Activated T-cell treated with anti-CD3 and anti-CD28 coated beads for 24 hours (primary cell): Measurements from ENCODE around the gene RSL1D1.

Experiments used
- DNase-seq: peaks from one replicate; pipeline ENCODE4 v3.0.0-alpha.2; 2020; ENCODE audit warnings: low read depth

The RSL1D1 gene

GRCh38 chr16:11851294-11852091 lies at the start of gene RSL1D1:
Gene RSL1D1 (minus strand): TSS chr16:11851542. CDS start chr16:11851512, 30 bp downstream.
- DNase-seq = peak; percentile 92

- DNase-seq = no peak
These were observed 49.7 kb upstream of the RSL1D1 start for GRCh38 chr16:11901091-11901490.

- DNase-seq = no peak
These were observed 45.3 kb upstream of the RSL1D1 start for GRCh38 chr16:11896486-11897176.

- DNase-seq = no peak
These were observed 42.2 kb upstream of the RSL1D1 start for GRCh38 chr16:11893571-11893970.

- no peak for DNase-seq
These were observed 41.4 kb upstream of the RSL1D1 start for GRCh38 chr16:11892761-11893160.

GRCh38 chr16:11890231-11890965 lies 39.1 kb upstream of the RSL1D1 start:
- DNase-seq = no peak

- DNase-seq = no peak
These were observed 35.5 kb upstream of the RSL1D1 start for GRCh38 chr16:11886881-11887280.

- DNase-seq = no peak
These were observed 32.7 kb upstream of the RSL1D1 start for GRCh38 chr16:11884035-11884434.

GRCh38 chr16:11880007-11880406 lies 28.7 kb upstream of the RSL1D1 start:
- DNase-seq = no peak

- no peak for DNase-seq
These were observed 26.0 kb upstream of the RSL1D1 start for GRCh38 chr16:11877374-11877773.

GRCh38 chr16:11876306-11876705 lies 25.0 kb upstream of the RSL1D1 start:
- DNase-seq = no peak

GRCh38 chr16:11875721-11876120 lies 24.4 kb upstream of the RSL1D1 start:
- no peak for DNase-seq

GRCh38 chr16:11871193-11871592 lies 19.9 kb upstream of the RSL1D1 start:
- no peak for DNase-seq

- no peak for DNase-seq
These were observed 19.1 kb upstream of the RSL1D1 start for GRCh38 chr16:11870399-11870798.

- DNase-seq = no peak
These were observed 18.2 kb upstream of the RSL1D1 start for GRCh38 chr16:11869353-11870228.

GRCh38 chr16:11868412-11868980 lies 17.2 kb upstream of the RSL1D1 start:
- no peak for DNase-seq

- no peak for DNase-seq
These were observed 11.1 kb upstream of the RSL1D1 start for GRCh38 chr16:11862489-11862888.

- DNase-seq = no peak
These were observed 5.8 kb upstream of the RSL1D1 start for GRCh38 chr16:11857161-11857560.

GRCh38 chr16:11852092-11852809 lies 909 bp upstream of the RSL1D1 start:
- DNase-seq = no peak

- DNase-seq = no peak
These were observed 2.5 kb downstream of the RSL1D1 start for GRCh38 chr16:11848842-11849241.

GRCh38 chr16:11844499-11844898 lies 6.8 kb downstream of the RSL1D1 start:
- DNase-seq = no peak
